GM21367 (cell line): Measurements from ENCODE around the gene SAMHD1.
"Not testable (repeated sequence)": the region's sequence is repeated elsewhere in the genome, so short reads cannot be mapped to it uniquely, and the experiment has no call there.

Experiments
- ATAC-seq: cut with Tn5 transposase; IDR thresholded peaks from one replicate; pipeline ENCODE4 v1.9.1; 2021; ENCODE audit not compliant: unreplicated experiment

SAMHD1 gene

DNA sequence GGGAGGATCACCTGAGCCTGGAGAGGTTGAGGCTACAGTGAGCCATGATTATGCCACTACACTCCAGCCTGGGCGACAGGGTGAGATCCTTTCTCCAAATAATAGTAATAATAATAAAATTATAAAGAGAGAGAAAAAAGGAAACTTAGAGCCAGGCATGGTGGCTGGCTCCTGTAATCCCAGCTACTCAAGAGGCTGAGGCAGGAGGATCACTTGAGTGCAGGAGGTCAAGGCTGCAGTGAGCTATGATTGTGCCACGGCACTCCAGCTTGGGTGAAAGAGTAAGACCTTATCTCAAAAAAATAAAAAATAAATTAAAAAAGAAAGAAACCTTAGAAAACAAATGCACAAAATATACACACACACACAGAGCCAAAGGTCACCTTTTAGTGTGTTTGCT lies 5.2 kb upstream of the SAMHD1 start:
- no peak for ATAC-seq

DNA sequence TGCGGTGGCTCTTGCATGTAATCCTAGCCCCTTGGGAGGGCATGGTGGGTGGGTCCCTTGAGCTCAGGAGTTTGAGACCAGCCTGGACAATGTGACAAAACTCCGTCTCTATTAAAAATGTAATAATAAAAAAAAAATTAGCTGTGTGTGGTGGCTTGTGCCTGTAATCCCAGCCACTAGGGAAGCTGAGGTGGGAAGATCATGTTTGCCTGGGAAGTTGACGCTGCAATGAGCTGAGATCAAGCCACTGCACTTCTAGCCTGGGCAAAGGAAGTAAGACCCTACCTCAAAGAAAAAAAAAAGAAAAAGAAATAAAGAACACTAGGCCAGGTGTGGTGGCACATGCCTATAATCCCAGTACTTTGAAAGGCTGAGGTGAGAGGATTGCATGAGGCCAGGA lies 4.5 kb upstream of the SAMHD1 start:
- ATAC-seq, result no peak

DNA sequence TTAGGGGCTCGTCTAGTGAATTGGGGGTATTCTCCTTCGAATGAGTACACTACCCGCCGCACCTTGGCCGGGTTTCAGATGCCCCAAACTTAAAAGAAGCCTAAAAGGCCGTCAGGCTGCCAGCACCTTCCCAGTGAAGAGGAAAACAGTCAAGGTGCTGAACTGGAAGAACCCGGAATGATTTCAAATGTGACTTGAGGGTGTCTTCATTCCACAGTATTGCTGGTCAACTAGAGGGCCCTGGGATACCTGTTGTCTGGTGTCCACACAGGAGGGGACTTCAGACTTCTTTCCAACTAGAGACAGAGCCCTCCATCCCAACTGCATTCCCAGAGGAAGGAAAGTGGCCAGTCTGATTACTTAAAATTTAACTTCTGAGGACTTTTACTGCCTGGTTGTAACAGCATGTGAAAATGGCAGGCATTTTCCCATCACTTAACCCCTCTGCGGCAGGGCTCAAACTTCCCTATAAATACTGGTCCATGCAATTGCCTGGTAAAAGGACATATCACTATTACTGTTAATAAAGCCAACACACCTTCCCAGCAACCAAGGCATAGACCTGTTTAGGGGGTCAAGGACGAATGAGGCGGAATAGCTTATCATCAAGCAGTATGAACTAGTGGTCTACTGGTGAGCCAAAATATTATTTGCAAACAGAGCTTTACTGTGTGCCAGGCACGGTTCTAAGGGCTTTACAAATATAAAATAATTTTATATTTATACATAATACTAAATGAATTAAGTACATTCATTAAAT lies 651 bp upstream of the SAMHD1 start:
- ATAC-seq, result no peak

DNA sequence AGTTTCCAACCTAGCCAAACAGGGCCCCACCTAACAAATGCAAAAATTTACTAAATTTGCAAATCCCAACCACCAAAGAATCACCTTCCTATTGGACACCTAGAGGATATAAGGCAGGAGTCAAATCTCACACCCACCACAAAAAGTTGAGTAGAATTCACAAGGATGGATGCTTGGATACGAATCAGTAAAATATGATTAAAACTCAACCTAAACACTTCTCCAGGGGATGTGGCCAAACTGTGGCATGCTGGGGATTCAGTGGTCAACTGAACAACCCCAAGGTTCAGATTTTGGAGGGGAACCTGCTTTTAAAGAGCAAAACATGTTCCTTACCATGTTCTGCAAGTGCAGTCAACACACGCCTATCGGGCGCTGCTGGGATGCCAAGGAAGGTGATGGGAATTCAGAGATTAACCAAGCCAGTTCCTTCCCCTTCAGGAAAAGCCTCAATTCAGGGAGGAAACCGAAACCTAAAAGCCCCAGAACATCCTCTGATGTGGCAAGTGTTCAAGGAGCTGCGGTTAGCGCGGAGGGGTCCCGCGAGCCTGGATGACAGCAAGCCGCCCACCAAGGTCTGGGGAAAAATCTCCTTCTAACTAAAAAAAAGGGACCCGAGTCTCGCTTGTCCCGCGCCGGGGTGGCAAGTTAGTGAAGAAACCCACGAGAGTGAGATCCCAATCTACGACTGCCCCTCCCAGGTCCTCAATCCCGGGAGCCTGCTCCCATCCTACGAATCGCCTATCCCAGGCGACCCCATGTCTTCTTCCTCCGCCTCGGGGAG lies 902 bp downstream of the SAMHD1 start:
- peak; percentile 16 for ATAC-seq

DNA sequence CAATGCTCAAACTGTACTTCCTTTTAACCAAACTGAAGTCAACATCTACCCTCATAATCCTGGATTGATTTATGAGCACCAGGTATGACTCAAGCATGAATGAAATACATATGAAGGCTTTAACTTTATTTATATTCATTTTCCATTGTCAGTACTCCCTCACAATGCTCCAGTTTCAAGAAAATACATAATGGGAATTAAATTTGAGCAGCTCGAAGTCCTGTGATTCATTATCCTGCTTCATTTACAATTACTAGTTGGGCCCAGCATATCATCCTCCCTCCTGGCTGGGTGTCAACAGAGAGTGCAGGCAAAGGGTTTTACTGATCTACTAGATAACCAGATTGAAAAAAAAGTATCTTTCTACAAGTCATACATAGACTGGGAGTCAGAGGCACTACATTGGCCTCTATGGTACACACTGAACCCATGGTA lies 10.1 kb downstream of the SAMHD1 start:
- ATAC-seq, result no peak

DNA sequence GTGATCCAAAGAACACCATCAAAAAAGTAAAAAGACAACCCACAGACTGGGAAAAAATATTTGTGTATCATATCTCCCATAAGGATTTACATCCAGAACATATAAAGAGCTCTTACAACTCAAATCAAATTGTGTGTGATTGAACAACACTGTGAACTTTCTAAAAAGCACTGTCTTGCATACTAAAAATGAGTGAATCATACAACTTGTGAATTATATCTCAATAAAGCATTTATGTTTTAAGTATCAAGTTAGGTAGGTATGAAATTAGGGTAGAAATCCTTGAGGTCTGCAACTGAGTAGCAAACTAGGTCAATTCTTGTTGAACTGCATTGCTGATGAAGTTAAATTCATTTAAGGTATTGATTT lies 14.1 kb downstream of the SAMHD1 start:
- no peak for ATAC-seq

DNA sequence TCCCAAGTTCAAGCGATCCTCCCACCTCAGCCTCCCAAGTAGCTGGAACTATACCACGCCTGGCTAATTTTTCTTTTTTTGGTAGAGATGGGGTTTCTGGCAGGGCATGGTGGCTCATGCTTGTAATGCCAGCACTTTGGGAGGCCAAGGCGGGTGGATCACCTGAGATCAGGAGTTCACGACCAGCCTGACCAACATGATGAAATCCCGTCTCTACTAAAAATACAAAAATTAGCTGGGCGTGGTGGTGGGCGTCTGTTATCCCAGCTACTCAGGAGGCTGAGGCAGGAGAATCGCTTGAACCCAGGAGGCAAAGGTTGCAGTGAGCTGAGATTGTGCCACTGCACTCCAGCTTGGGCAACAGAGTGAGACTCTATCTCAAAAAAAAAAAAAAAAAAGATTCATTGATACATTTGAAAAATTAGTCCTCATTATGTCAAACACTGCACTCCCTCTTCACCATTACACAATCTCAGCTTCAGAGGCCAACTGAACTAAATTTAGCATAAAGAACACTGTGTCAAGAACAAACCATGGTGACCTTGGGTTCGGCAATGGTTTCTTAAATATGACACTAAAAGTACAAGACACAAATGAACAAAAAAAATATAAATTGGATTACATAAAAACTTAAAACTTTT lies 14.6 kb downstream of the SAMHD1 start:
- not testable (repeated sequence) for ATAC-seq

DNA sequence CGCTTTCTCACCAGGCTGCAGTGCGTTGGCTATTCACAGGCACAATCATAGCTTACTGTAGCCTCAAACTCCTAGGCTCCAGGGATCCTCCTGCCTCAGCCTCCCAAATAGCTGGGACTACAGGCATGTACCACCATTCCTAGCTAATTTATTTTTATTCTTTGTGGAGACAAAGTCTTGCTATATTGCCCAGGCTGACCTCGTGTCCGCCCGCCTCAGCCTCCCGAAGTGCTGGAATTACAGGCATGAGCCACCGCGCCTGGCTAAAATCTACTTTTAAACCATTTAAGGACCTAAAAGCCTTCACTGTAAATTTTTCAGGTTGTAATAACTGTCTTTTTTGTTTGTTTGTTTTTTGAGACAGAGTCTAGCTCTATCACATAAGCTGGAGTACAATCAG lies 15.2 kb downstream of the SAMHD1 start:
- no peak for ATAC-seq

DNA sequence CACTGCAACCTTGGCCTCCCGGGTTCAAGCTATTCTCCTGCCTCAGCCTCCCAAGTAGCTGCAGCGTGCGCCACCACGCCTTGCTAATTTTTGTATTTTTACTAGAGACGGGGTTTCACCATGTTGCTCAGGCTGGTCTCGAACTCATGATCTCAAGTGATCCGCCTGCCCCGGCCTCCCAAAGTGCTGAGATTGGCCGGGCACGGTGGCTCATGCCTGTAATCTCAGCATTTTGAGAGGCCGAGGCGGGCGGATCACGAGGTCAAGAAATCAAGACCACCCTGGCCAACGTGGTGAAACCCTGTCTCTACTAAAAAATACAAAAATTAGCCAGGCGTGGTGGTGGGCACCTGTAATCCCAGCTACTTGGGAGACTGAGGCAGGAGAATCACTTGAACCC lies 17.9 kb downstream of the SAMHD1 start:
- not testable (repeated sequence) for ATAC-seq

DNA sequence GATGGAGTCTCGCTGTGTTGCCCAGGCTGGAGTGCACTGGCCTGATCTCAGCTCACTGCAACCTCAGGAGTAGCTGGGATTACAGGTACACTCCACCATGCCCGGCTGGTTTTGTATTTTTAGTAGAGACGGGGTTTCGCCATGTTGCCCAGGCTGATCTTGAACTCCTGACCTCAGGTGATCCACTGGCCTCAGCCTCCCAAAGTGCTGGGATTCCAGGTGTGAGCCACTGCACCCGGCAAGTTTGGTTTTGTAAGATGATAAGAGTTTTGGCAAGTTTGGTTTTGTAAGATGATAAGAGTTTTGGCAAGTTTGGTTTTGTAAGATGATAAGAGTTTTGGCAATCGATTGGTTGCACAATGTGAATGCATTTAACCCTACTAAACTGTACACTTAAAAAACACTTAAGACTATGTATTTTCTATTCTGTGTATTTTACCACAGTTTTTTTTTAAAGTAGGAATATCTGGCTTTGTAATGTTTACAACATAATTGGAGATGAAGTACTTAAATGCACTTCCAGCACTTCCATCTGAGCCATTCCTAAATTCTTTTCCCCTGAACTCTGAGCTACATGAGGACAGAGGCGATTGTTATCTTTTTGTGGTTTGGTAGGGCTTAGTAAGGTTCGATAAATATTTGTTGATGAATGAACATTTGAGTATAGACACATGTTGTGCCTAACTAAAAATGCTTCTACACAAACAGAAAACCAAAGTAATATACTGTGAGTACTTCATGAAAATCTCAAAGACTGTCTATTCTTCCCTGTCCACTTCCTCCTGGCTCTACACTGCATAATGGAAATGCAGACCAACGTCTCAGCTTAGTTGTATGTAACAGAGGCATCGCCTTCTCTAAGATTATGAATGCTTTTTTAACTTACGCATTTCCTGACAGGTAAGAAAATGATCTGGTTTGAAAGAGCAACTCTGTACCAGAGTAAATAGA lies 18.8 kb downstream of the SAMHD1 start:
- ATAC-seq, result no peak

DNA sequence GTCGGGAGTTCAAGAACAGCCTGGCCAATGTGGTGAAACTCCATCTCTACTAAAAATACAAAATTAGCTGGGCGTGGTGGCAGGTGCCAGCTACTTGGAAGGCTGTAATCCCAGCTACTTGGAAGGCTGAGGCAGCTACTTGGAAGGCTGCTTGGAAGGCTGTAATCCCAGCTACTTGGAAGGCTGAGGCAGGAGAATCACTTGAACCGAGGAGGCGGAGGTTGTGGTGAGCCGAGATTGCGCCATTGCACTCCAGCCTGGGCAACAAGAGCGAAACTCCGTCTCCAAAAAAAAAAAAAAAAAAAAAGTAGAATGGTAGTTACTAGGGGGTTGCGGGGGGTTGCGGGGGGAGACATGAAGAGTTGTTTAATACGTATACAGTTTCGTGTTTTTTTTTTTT lies 19.4 kb downstream of the SAMHD1 start:
- ATAC-seq, result not testable (repeated sequence)

DNA sequence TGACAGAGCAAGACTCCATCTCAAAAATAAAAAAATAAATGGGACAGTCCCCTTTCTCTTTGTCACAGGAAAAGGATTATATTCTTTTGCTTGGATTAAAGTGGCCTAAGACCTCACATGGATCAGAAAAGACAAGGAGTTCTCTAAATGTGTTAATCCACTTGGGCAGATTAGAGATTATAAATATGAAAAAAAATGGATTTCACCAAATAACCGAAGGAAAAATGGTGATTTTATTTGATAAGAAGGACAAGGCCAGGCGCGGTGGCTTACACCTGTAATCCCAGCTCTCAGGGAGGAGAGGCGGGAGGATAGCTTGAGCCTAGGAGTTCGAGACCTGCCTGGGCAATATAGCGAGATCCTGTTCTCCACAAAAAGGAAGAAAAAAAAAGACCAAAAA lies 21.8 kb downstream of the SAMHD1 start:
- ATAC-seq, result no peak

DNA sequence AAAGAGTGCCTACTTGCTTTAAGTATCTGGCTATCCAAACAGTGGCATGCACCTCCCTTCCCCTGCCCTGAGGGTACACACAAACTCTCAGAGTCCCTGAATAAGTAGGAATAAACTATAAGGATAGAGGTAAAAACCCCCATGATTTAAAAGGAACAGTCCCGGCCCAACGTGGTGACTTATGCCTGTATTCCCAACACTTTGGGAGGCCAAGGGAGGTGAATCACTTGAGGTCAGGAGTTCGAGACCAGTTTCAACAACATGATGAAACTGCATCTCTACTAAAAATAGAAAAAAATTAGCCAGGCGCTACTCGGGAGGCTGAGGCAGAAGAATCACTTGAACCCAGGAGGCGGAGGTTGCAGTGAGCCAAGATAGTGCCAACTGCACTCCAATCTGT lies 22.2 kb downstream of the SAMHD1 start:
- ATAC-seq, result no peak

DNA sequence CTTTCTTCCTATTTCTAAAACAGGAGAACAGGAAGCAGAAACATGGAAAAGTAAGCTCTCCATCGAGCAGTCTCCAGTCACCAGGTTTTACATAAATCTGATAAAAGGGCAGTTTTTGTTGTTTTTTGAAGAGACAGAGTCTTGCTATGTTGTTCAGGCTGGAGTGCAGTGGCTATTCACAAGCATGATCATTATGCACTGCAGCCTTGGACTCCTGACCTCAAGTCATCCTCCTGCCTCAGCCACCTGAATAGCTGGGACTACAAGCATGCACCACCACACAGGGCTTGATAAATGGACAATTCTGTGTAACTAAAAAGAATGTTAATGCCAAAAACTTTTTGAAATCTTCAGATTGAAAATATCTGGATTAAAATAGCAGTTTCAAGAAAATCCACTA lies 23.8 kb downstream of the SAMHD1 start:
- ATAC-seq, result no peak

DNA sequence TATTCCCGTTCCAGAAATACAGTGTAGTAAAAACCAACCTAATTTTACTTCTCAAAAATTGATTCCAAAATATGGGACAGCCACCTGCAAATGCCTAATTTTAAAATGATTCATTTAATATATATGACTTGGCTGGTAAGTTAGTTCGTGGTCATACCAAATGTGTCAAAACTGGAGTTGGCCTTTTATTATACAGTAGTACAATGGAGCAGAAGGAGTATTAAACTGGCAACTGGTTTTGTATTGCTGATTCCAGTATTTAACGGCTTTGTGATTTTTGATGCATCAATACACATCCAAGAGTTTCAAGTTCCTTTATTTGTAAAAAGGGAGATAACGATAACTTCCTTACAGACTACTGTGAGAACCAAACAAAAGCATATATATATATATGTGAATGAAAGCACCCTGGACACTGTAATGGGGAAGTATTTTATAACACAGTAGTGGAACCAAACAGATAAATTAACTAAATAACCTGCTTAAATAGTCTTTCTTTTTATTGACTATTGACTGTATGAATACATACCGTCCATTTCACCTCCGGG lies 24.8 kb downstream of the SAMHD1 start:
- no peak for ATAC-seq

DNA sequence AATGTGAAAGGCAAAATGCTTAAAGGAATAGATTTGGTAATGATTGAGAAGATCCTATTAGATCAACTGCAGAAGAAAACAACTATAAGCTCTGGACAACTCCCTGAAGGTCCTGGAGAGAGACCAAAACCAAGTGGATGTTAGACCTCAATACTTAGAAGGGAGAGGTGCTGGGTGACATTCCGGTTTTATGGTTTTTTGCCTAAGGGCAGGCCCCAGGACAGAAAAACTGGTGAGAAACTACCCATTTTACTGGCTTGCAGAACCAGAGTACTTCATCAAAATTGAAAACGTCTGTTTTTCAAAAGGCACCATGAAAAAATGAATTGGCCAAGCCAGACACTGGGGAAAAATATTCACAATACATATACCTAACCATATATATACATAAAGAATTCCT lies 26.3 kb downstream of the SAMHD1 start:
- ATAC-seq, result no peak

DNA sequence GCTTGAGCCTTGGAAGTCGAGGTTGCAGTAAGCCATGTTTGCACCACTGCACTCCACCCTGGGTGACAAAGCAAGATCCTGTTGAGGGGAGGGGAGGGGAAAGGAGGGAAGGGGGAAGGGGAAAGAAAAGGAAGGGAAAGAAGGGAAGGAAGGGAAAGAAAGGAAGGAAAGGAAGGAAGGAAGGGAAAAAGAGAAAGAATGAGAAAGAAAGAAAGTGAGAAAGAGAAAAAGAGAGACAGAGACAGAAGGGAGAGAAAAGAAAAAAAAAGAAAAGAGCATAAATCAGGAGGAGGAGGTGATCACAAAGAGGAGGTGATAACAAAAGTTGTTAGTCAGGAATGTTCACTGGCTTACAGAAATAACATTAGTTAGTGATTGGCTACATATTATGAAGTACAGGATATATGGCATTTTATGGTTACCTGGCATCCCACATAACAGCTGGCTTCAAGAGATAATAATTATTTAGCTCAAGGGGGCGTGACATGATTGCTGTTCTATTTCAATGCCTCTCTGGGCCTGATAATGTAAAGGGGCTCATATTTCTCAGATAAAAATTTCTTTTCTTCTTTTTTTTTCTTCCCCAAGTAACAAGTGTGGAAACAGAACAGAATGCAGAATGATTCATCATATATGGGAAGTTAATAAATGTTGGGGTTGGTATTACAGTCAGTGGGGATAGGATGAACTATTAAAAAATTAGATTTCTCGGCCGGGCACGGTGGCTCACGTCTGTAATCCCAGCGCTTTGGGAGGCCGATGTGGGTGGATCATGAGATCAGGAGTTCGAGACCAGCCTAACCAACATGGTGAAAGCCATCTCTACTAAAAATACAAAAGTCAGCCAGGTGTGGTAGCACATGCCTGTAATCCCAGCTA lies 27.1 kb downstream of the SAMHD1 start:
- ATAC-seq, result no peak

DNA sequence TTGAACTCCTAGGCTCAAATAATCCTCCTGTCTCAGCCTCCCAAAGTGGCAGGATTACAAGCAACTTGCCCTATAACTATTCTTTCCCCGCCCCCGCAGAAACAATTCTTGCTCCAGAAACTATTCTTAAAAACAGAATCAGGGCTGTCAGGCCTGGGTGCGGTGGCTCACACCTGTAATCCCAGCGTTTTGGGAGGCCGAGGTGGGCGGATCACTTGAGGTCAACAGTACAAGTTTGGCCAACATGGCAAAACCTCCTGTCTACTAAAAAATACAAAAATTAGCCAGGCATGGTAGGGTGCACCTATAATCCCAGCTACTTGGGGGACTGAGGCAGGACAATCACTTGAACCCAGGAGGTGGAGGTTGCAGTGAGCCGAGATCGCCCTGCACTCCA lies 31.2 kb downstream of the SAMHD1 start:
- no peak for ATAC-seq

DNA sequence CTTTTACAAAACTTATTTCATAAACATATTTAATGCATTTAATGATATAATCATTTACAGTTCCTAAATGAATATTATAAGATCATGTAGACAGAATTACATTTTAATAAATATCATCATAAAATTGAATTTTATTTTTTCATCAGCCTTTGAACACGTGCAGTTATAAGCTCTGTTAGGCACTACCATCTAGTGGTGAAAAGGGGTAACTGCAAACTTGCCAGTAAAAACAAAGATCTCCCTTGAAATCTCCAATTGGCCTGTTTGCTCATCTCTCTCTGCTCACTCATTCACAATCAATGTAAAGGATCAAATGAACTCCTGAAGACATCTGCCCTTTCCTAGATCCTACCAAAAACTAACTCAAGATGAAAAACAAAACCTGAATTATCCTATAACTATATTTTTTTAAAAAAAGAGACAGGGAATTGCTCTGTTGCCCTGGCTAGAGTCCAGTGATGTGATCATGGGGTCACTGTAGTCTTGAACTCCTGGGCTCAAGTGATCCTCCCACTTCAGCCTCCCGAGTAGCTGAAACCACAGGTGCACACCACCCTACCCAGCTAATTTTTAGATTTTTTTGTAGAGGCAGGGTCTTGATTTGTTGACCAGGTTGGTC lies 31.7 kb downstream of the SAMHD1 start:
- no peak for ATAC-seq
